ENCODE results near the gene PEAR1.

Gene PEAR1

GRCh38 chr1:156935505-156936128, 42.1 kb downstream of the PEAR1 start:
- no peak for DNase-seq (ENCODE audit: low read depth in 1 of 2, low spot score in 1 of 2)
- no peak overlapping the region for H3K27ac ChIP-seq (replicated peaks)
- TF ChIP-seq POLR2AphosphoS5 (IDR thresholded peaks at IDR 0.05; ENCODE audit: low read depth) (no peak), GABPA (IDR thresholded peaks at IDR 0.05; ENCODE audit: low read depth) (no peak), SPI1 (IDR thresholded peaks at IDR 0.05; ENCODE audit: borderline replicate concordance, low read depth) (no peak), REST (IDR thresholded peaks at IDR 0.05; ENCODE audit: insufficient replicate concordance, low read depth) (no peak), CTCF (IDR thresholded peaks at IDR 0.05; ENCODE audit: insufficient read depth, low read length) (no peak)
- H3K27me3 ChIP-seq (ENCODE audit: insufficient read depth, poor library complexity, severe bottlenecking), result peaks cover 7% of the 10 kb centered on the region
- no peak overlapping the region for H3K4me3 ChIP-seq (replicated peaks; ENCODE audit: insufficient read depth, low read length)

- DNase-seq (ENCODE audit: low read depth in 1 of 2, low spot score in 1 of 2), result no peak
- H3K4me3 ChIP-seq (replicated peaks; ENCODE audit: insufficient read depth, low read length), result no peak overlapping the region
- TF ChIP-seq REST (IDR thresholded peaks at IDR 0.05; ENCODE audit: insufficient replicate concordance, low read depth) (no peak), GABPA (IDR thresholded peaks at IDR 0.05; ENCODE audit: low read depth) (no peak), SPI1 (IDR thresholded peaks at IDR 0.05; ENCODE audit: borderline replicate concordance, low read depth) (no peak), POLR2AphosphoS5 (IDR thresholded peaks at IDR 0.05; ENCODE audit: low read depth) (no peak), CTCF (IDR thresholded peaks at IDR 0.05; ENCODE audit: insufficient read depth, low read length) (no peak)
- peaks cover 3% of the 10 kb centered on the region for H3K27me3 ChIP-seq (ENCODE audit: insufficient read depth, poor library complexity, severe bottlenecking)
- no peak overlapping the region for H3K27ac ChIP-seq (replicated peaks)
Measured at GRCh38 chr1:156936191-156936590, 42.7 kb downstream of the PEAR1 start.

- Histone ChIP-seq H3K4me3 (replicated peaks; ENCODE audit: insufficient read depth, low read length) (no peak overlapping the region), H3K27ac (replicated peaks) (no peak overlapping the region), H3K27me3 (ENCODE audit: insufficient read depth, poor library complexity, severe bottlenecking) (no peaks in the 10 kb centered on the region)
- TF ChIP-seq SPI1 (IDR thresholded peaks at IDR 0.05; ENCODE audit: borderline replicate concordance, low read depth) (no peak), GABPA (IDR thresholded peaks at IDR 0.05; ENCODE audit: low read depth) (no peak), POLR2AphosphoS5 (IDR thresholded peaks at IDR 0.05; ENCODE audit: low read depth) (no peak), CTCF (IDR thresholded peaks at IDR 0.05; ENCODE audit: insufficient read depth, low read length) (no peak), REST (IDR thresholded peaks at IDR 0.05; ENCODE audit: insufficient replicate concordance, low read depth) (no peak)
- no peak for DNase-seq (ENCODE audit: low read depth in 1 of 2, low spot score in 1 of 2)
Measured at GRCh38 chr1:156936721-156937220, 43.3 kb downstream of the PEAR1 start.
